SK-N-MC (cell line): ENCODE data around the gene ADPRS.

Experiments
- DNase-seq: peaks from one replicate; pipeline ENCODE4 v3.0.0-alpha.2; 2011; ENCODE audit warnings: low read depth, low spot score
- H3K27ac ChIP-seq: fragments of 200-600 bp; sonication (generic); 2 replicates; pipeline ENCODE4 v1.5.1; 2016; ENCODE audit warnings: mixed run types
- H3K36me3 ChIP-seq: fragments of 200-600 bp; sonication (generic); 2 replicates; pipeline ENCODE4 v1.6.1; 2017; ENCODE audit warnings: antibody characterized with exemption, low read length, mixed read lengths; ENCODE audit not compliant: insufficient read depth
- H3K4me3 ChIP-seq: fragments of 200-600 bp; sonication (generic); 2 replicates; pipeline ENCODE4 v1.5.1; 2016
- H3K9ac ChIP-seq: fragments of 200-600 bp; sonication (generic); 2 replicates; pipeline ENCODE4 v1.8.0; 2017; ENCODE audit warnings: mixed run types, mixed read lengths; ENCODE audit not compliant: insufficient read length
- H3K9me3 ChIP-seq: fragments of 200-600 bp; sonication (generic); 2 replicates; pipeline ENCODE4 v1.6.1; 2017; ENCODE audit warnings: low read depth, mild to moderate bottlenecking, antibody characterized with exemption, low read length, moderate library complexity, mixed read lengths
- EZH2 ChIP-seq: fragments of 200-600 bp; sonication (generic); IDR thresholded peaks from one replicate; pipeline ENCODE4 v1.6.1; 2017; ENCODE audit warnings: antibody characterized with exemption
- FOXP2 ChIP-seq: optimal IDR thresholded peaks from 2 replicates; pipeline ENCODE3; 2011; ENCODE audit warnings: mild to moderate bottlenecking, moderate library complexity; ENCODE audit not compliant: insufficient read depth; ENCODE audit errors: extremely low read length, control extremely low read depth
- POLR2AphosphoS5 ChIP-seq: IDR thresholded peaks from 2 replicates; pipeline ENCODE4 v1.6.1; 2012; ENCODE audit warnings: mild to moderate bottlenecking, low read depth, low read length, borderline replicate concordance

The ADPRS gene

GRCh38 chr1:36109041-36109679, 20.5 kb downstream of the ADPRS start:
- Histone ChIP-seq H3K4me3 (peak overlapping the region; percentile 51), H3K27ac (peak overlapping the region; percentile 51), H3K9ac (no peak overlapping the region), H3K9me3 (no peaks in the 10 kb centered on the region), H3K36me3 (no peaks in the 10 kb centered on the region)
- TF ChIP-seq EZH2 = no peak
- no peak for TF ChIP-seq FOXP2
- no peak for TF ChIP-seq POLR2AphosphoS5
- no peak for DNase-seq

- H3K4me3 ChIP-seq = no peak overlapping the region
- H3K9me3 ChIP-seq = no peaks in the 10 kb centered on the region
- no peak overlapping the region for H3K9ac ChIP-seq
- H3K27ac ChIP-seq = no peak overlapping the region
- TF ChIP-seq FOXP2 (no peak), EZH2 (no peak), POLR2AphosphoS5 (no peak)
- no peak for DNase-seq
- H3K36me3 ChIP-seq = no peaks in the 10 kb centered on the region
Observed at GRCh38 chr1:36111151-36111550, 22.5 kb downstream of the ADPRS start.

GRCh38 chr1:36112823-36113222, 24.1 kb downstream of the ADPRS start:
- H3K9me3 ChIP-seq = no peaks in the 10 kb centered on the region
- H3K4me3 ChIP-seq = no peak overlapping the region
- no peaks in the 10 kb centered on the region for H3K36me3 ChIP-seq
- DNase-seq = no peak
- H3K9ac ChIP-seq = no peak overlapping the region
- TF ChIP-seq EZH2 (no peak), POLR2AphosphoS5 (no peak), FOXP2 (no peak)
- no peak overlapping the region for H3K27ac ChIP-seq

GRCh38 chr1:36114371-36114770, 25.7 kb downstream of the ADPRS start:
- Histone ChIP-seq H3K9me3 (no peaks in the 10 kb centered on the region), H3K27ac (no peak overlapping the region), H3K9ac (no peak overlapping the region), H3K36me3 (no peaks in the 10 kb centered on the region), H3K4me3 (no peak overlapping the region)
- TF ChIP-seq FOXP2 (no peak), POLR2AphosphoS5 (no peak), EZH2 (no peak)
- DNase-seq = no peak

- Histone ChIP-seq H3K4me3 (no peak overlapping the region), H3K9ac (peak overlapping the region; percentile 7), H3K36me3 (no peaks in the 10 kb centered on the region), H3K27ac (0 out of 2 replicates have a peak overlapping the region, but pooled peaks have one; percentile 34), H3K9me3 (no peaks in the 10 kb centered on the region)
- DNase-seq = no peak
- TF ChIP-seq EZH2 = no peak
- no peak for TF ChIP-seq POLR2AphosphoS5
- no peak for TF ChIP-seq FOXP2
Observed at GRCh38 chr1:36115200-36115669, 26.5 kb downstream of the ADPRS start.

DNA sequence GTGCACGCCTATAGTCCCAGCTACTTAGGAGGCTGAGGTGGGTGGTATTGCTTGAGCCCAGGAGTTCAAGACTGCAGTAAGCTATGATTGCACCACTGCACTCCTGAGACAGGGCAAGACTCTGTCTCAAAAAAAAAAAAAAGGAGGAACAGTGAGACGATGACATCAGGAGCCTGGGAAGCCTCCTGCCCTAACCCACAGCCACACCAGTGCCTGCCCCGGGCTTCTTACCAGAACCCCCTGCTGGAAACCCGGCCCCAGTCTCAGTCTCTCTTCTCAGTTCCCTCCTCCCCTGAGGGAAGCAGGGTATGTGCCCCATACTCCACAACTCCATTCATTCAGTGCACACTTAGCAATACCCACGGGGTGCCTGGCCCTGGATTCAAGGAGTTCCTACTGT, 27.2 kb downstream of the ADPRS start:
- Histone ChIP-seq H3K27ac (no peak overlapping the region), H3K4me3 (no peak overlapping the region), H3K9me3 (no peaks in the 10 kb centered on the region), H3K36me3 (no peaks in the 10 kb centered on the region), H3K9ac (no peak overlapping the region)
- DNase-seq = no peak
- TF ChIP-seq FOXP2 = no peak

GRCh38 chr1:36116901-36117300, 28.2 kb downstream of the ADPRS start:
- H3K9ac ChIP-seq = no peak overlapping the region
- DNase-seq = no peak
- H3K4me3 ChIP-seq = no peak overlapping the region
- no peak for TF ChIP-seq EZH2
- no peak for TF ChIP-seq POLR2AphosphoS5
- no peak for TF ChIP-seq FOXP2
- H3K9me3 ChIP-seq = no peaks in the 10 kb centered on the region
- no peak overlapping the region for H3K27ac ChIP-seq
- no peaks in the 10 kb centered on the region for H3K36me3 ChIP-seq

GRCh38 chr1:36118447-36119204, 29.9 kb downstream of the ADPRS start:
- no peak for DNase-seq
- Histone ChIP-seq H3K36me3 (no peaks in the 10 kb centered on the region), H3K9me3 (no peaks in the 10 kb centered on the region), H3K4me3 (no peak overlapping the region), H3K27ac (no peak overlapping the region), H3K9ac (no peak overlapping the region)
- TF ChIP-seq FOXP2 (no peak), POLR2AphosphoS5 (no peak), EZH2 (no peak)

DNA sequence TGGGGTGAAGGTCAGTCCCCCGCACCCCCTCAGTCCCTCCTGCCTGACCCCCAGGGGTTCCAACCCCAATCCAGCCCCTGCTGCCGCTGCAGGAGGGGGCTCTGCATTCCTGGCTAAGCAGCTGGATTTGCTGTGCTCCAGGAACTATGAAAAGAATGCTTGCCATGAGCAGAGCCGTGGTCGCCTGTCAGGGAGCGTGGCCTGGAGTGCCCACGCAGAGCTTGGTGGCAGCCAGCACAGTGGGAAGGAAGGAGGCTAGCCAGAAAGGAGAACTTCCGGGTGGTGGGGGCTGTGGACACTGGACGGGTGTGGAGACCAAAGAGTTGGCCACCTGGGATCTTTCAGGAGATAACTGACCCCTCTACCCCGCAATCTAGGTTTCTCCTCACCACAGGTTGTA, 30.8 kb downstream of the ADPRS start:
- TF ChIP-seq EZH2 (no peak), FOXP2 (no peak), POLR2AphosphoS5 (no peak)
- H3K9ac ChIP-seq = no peak overlapping the region
- H3K4me3 ChIP-seq = no peak overlapping the region
- H3K9me3 ChIP-seq = no peaks in the 10 kb centered on the region
- no peak for DNase-seq
- no peaks in the 10 kb centered on the region for H3K36me3 ChIP-seq
- H3K27ac ChIP-seq = no peak overlapping the region
